NCI-H2227 (cell line): ENCODE measurements around the gene CLPSL2.

Experiments used
- DNase-seq: peaks from one replicate; lab custom pipeline; 2025; ENCODE audit not compliant: unreplicated experiment; lab: John Stamatoyannopoulos, UW

CLPSL2 gene

DNA sequence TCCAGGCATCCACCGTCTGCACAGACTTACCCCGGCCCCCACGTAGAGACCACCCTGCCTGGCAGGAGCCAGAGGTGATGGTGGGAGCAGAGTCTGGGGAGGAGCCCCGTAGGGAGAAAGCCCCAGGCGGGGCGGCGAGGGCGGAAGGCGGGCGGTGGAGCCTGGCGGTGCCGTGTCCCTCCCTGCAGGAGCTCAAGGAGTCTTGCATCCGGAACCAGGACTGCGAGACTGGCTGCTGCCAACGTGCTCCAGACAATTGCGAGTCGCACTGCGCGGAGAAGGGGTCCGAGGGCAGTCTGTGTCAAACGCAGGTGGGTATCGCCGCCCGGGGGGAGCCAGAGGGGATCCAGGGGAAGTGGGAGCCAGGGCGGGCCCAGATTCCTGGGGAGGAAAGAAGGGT lies 10.4 kb downstream of the CLPSL2 start:
- DNase-seq = peak; percentile 29

DNA sequence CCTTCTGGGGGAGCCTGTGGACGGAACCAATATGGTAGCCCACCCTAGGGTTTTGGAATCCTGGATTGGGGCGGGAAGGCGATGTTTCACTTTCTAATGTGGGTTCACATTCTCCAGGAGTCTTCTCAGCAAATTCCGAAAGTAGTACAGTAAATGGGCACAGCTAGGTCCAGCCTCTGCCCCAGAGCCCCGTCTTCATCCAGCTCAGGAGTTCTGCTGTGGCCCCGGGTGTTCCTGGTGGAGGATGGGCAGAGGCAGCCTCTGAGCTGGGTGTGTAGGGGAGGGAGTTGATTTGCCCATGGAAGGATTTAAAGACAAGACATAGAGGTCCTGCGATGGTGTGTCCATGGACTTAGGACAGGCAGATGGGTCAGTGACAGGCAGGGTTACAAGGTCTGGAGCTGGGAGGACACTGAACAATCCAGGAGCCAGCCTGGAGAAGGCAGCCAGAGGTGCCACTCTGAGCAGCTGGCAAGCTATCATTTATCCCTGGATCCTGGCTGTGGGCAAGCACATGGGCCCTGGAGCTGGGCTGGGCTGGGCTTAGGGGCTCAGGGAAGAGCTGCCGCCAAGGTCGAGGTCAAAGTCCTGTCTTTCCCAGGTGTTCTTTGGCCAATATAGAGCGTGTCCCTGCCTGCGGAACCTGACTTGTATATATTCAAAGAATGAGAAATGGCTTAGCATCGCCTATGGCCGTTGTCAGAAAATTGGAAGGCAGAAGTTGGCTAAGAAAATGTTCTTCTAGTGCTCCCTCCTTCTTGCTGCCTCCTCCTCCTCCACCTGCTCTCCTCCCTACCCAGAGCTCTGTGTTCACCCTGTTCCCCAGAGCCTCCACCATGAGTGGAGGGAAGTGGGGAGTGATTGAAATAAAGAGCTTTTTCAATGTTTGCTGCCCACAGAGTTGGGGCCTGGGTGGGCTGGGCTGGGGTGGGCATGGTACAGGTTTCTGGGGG lies 11.1 kb downstream of the CLPSL2 start:
- DNase-seq = no peak

DNA sequence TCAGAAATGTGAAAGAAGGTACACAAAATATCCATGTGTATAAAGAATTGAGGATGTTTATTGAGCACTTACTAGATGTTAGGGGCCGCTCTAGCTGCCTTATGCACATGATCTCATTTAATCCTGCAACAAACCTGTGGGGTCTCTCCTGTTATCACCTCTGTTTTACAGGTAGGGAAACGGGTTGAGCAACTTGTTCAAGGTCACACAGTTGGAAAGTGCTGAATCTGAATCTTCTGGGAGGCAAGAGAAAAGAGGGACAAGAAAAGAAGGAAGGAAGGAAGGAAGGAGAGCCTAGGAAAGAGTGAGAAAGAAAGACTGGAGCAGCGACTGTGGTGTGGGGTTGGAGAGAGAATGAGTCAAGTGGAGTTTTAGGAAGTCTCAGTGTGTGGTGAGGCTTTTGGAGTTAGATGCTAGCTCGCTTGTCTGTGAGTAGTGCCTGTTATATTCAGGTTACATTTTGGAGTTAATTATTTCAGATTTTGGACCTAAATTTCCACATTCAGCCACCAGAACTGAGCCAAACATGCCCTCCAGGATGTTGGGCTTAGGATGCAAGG lies 12.1 kb downstream of the CLPSL2 start:
- no peak for DNase-seq

DNA sequence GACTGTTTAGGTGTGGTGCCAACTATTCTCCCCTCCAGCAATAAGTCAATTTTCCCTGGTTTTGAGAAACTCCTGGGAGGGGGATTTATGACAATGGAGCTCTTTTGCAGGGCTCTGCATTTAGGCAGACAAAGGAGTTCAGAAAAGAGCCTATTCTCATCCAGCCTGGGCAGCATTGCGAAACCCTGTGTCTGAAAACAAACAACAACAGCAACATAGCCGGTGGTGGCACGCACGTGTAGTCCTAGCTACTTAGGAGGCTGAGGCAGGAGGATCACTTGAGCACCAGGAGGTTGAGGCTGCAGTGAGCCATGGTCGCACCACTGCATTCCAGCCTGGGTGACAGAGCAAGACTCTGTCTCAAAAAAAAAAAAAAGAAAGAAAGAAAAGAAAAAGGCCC lies 14.3 kb downstream of the CLPSL2 start:
- DNase-seq = no peak

DNA sequence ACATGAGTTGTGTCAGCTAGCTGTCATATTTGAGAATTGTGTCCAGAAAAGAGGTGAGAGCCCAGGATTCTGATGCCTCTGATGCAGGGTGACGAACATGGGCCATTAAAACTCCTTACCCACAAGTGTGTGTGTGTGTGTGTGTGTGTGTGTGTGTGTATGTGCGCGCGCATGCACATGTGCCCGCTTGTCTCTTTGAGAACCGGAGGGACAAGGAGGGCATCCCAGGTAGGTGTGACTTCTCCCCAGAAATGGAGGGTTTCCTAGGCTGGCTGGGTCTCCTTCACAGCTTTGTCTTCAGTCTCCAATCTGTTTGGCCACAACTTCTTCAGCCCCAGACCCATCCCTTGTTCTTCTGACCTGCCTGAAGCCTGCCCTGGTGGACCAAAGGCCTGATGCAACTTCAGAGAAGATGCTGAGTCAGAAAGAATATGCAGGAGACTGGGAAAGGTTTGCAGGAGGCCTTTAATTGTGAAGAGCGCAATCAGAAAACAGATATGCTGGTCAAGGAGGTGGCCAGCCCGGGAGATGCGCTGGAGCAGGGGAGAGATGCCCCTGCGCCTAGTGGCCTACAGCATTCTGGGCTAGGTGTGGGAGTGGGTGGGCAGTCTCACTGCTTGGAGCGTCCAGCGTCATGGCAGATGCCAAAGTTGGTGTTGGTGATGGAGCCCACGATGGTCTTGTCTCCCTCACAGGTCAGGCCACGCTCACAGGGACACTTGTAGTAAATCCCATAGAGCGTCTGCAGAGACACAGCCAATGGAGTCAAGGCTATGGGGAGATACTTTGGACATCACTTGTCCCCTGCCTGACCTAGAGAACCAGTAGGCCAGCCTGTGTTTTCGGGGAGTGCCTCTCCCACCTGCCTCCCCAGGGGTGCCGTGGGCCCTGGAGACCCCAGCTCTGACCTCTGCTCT lies 18.4 kb downstream of the CLPSL2 start:
- DNase-seq = no peak

DNA sequence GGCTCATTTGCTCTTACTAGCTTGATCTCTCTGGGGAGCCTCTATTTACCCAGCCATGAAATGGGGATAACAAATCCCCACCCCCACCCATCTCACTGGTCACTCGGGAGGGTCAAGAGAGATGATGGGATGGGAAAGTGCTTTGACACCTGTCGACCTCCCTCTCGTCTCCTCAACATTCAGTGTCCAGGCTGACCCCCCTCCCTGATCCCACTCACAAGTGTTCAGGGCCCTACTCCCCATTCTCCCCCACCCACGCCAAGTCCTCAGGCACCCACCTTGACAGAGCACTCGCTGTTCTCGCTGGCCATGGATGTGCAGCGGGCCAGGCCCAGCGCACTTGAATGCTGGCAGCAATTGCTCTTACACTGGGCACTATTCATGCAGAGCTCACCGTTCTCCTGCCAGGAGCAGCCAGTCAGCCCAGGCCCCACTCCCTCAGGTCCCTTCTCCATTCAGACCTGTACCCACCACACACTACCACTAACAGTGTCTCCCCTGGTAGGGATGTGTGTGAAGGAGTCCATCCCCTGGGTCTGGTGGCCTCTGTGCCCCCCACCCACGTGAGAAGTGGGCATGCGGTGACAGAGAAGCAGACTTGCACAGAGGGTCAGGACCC lies 19.2 kb downstream of the CLPSL2 start:
- DNase-seq = no peak

DNA sequence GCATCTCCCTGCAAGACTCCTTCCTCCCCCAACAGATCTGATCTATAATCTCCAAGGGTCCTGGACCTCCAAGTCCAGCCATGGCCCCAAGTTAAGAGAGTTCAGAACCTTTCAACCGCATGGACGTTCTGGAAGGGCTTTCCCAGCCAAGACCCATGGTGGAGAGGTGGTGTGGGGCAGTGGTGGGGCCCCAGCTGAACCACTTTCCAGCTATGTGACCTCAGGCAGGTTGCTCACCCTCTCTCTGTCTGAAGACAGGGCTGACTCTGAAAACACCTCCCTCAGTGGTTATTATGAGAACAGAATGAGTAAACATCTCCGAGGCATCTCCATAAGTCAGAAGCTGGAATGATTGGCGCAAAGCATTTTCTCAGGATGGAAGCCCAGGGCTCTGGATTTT lies 19.8 kb downstream of the CLPSL2 start:
- no peak for DNase-seq

DNA sequence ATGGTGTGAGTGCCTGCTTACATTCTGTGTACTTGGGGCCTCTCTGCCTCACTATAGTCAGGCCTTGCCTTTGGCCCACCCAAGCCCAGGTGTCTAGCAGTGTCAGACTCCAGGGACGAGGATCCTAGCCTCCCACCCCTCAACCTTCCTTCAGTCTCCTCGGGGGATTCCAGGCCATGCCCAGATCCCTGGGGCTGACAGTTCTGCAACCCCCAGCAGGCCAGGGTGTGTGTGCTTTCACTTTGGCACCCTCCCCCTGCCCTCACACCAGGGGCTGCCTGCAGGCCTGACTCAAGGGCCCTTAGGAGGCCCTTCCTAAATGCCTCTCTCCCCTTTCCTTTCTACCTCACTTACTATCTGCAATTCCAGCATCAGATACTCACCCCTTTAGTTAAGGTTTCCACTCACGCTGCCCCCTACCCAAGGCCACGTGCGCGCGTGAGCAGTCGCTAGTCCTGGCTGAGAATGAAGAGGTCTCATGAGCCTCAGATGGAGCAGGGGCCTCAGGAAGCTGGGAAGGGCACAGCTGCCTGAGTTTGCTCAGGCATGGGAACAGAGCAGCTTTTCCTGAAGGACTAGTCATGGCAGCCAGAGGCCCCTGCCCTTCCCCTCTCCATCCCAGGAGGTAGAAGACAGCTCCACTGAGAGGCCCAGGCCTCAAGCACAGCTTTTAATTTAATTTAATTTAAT lies 21.6 kb downstream of the CLPSL2 start:
- no peak for DNase-seq

DNA sequence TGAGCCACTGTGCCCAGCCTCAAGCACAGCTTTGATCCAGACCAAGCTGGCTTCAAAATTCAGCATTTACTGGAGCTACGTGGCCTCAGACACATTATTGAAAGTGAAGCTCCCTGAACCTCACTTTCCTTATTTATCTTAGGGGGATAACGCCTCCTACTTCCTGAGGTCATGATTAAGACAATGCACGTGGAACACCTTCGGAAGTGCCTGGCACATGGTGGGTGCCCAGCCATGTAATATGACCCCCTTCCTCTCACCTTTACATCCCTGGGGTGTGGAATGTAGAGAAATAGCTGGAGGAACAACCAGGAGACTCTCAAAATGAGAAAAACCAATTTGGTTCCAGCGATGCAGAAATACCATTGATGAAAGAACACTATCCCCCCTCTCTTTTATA lies 22.3 kb downstream of the CLPSL2 start:
- DNase-seq = no peak

DNA sequence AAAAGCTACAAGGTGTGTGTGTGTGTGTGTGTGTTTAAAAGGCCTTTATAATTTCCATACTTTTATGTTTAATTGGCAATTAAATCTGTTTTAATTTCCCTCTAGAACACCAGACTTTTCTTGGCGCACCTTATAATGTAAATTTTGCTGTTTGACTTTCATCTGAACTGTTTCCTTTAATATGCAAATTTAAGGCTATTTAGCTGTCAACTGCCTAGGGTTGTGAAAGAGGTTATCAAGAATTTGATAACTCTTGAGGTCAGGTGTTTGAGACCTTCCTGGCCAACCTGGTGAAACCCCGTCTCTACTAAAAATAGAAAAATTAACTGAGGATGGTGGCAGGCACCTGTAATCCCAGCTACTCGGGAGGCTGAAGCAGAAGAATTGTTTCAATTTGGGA lies 24.8 kb downstream of the CLPSL2 start:
- DNase-seq = no peak

DNA sequence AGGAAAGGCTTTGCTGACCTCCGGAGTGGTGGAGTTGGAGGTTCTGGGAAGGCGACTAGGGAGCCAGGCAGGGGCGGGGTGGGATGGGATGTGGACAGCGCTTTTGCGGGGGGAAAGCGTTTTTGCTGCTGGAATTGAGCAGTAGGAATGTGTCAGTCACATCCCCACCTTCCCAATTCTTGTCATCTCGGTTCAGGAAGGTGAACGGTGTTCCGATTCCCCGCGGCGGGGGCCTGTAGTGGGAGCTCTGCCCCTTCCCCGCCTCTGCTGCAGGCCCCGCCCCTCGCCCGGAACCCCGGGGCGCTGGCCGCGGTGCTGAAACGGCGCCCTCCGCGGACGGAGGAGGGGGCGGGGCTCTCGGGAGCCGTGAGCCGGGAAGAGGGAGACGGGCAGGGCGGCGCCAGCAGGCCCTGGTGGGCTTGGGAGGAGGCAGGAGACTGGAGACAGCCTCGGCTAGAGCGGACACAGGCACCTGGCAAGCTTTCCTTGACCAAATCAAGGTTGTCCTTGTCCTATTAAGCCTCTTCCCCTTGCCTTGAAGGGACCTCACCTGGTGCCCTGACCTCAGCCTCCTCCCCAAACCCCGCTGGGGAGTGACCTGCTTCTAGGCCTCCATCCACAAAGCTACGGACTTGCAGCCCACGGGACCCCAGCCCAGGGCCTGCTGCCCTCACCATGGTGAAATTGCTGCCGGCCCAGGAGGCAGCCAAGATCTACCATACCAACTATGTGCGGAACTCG lies 28.8 kb downstream of the CLPSL2 start, which contains the start of gene LHFPL5:
LHFPL5 (plus strand) TSS at position 357 of the 741 bp plus-strand sequence; CDS start at position 676, 319 bp downstream.
- peak; percentile 82 for DNase-seq

DNA sequence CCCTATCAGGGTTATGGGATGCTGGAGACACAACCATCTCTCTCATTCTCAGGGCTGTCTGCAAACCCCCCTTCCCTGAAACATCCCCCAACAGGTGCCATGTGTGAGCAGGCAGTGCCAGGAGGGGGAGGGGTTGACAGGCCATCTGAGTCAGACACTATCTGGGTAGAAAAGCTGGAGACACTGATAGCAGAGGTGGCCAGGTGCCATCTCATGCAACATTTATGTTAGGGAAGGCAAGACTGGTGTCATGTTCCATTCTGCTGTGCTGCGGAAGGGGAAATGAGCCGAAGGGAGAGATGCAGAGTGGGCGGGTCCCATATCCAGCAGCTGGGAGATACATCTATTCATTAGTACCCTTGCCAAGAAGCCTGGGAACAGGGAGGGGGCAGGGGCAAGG lies 32.3 kb downstream of the CLPSL2 start:
- DNase-seq = no peak

DNA sequence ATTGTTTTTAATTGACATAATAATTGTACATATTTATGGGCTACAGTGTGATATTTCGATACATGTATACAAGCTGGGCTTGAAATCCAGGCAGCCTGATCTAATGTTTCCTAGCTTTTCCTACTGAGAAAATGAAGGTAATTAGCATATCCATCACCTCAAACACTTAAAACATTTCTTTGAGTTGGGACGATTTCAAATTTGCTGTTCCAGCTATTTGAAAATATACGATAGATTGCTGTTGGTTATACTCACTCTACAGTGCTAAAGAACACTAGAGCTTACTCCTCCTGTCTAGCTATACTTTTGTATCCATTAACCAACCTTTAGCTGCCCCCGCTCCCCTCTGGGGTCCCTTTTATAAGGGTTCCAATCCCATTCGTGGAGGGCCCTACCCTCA lies 33.4 kb downstream of the CLPSL2 start:
- DNase-seq = no peak

DNA sequence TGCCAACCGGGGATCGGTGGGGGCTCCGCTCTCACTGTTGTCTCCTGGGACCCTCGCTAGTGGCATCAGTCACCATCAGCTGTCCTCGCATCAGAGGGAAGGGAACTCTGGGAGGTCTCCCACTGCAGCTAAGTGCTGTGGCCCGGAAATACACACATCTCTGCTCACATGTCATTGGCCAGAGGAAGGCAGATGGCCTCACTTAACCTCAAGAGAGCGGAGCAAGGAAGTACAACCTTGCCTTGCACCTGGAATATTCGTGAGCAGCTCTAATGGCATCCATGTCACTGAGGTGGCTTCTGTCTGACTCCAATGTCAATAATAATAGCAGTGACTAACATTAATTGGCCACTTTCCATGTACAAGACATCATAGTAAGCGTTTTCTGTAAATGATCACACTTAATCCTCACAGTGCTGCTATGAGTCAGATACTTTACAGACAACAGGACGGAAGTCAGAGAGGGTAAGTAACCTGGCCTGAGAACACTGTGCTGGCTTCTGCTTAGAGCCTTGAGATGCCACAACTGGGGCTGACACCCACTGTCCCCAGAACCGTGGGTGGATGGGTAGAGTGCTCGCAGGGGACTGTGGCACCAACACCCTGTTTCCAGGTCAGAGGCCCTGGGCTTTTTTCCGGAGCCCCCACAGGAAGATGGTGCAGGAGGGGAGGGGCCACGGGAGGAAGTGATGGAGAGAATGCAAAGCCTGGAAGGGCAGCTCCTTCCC lies 34.7 kb downstream of the CLPSL2 start:
- DNase-seq = peak; percentile 33

DNA sequence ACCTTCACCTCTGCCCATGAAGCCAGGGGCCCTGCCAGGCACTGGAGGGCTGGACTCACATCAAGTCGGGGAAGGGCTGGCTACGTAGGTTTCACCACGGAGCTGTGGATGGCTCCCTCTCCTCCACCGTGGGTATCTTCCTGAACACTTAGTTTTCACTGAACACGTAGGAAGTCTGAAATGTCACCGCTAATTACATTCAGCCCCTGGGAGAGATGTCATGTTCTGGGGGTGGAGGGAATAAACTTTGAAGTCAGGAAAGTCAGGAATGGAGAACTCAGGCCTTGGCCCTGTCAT lies 35.2 kb downstream of the CLPSL2 start:
- DNase-seq = no peak

DNA sequence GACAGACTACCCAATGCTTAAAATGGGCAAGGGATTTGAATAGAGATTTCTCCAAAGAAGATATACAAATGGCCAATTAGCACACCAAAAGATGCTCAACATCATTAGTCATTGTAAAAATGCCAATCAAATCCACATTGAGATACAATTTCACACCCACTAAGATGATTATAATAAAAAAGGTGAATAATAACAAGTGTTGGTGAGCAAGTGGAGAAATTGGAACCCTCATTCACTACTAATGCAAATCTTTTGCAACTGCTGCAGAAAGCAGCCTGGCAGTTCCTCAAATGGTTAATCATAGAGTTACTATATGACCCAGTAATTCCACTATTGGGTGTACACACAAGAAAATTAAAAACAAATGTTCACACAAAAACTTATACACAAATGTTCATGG lies 41.1 kb downstream of the CLPSL2 start:
- DNase-seq = no peak

DNA sequence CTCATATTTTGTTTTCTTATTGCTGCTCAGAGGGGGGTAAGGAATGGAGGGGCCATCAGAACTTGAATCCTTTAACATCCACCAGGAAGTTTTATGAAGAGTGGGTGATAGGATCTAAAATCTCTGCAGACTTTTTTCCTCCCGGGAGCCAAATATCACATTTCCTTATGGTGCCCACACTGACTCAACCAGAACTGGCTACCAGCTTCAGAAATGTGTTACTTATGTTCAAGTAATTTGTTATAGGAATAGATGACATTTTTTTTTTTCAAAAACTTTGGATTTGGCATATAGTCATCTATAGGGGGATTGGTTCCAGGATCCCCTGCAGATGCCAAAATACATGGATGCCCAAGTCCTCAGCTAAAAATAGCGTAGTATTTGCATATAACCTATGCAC lies 47.2 kb downstream of the CLPSL2 start:
- DNase-seq = no peak

DNA sequence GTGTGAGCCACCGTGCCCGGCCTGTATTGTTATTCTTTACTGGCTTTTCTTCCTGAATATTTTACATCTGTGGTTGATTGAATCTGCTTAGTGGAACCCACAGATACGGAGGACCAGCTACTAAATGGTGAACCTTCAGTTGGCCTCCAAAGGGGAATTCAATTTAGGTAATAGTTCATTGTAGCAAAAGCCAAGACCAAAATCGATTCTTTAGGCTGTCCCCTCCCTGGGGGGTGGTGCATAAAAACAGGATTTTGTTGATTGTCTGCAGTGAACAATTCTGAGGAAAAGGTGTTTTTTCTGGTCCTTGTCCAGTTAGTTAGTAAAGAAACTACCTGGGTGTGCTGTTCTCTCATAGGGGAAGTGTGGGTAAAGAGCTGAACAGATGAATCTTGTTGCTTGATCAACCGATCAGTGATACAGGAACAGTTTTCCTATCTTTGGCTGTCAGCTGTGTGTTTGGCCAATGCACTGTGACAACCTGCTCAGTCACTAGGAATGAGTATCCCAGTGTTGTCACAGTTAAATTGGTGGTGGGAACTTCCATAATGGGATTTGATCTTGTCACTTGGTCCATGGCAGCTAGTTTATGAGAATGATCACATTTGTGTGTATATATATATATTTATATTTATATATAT lies 48.3 kb downstream of the CLPSL2 start:
- DNase-seq = no peak
